ENCODE results near the gene SOX21. TPM values are rescaled to one million over a fixed set of nuclear protein-coding genes. Genes with fewer than 3 reads are reported as not detected.

SOX21 gene
- polyA plus RNA-seq, 2 of the 4 experiments (the other 2 are of a cell fraction), result 0.62 to 6.9 TPM

DNA sequence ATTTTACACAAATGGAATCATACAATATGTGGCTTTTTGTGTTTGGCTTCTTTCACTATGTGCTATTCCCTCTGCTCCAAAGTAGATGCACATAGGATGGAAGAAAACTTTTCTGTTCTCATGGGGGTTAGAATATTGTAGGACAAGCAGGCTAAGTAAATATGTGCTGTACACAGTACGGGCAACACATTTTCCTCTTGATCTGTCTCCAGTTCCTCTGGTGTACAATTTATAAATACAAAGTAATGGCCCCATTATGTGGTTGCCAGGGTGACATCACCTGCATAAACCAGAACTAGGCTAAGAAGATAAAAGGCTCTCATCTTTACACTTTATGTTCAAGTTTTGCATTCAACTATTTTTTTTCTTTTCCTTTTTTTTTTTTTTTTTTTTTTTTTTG, 41.0 kb upstream of the SOX21 start:
- POLR2A ChIA-PET, result no interaction called here

DNA sequence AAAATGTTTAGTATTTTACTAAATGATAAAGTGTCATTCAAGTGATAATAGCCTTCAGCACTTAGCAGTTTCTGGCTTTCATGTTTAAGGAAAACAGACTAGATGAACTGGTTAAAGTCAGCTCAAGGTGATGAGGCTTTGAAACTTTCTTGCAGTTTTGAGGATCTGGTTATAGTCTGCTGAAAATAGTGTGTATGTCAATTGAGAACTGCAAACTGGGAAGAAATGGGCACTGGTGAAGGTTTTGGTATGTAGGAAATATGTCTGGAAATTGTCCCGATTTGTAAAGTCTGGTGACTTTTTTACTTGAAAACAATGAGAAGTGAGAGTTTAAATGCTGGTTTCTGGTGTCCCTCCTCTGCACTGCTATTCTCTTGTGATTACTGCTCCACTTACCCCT, 36.8 kb upstream of the SOX21 start:
- Histone ChIP-seq H3K4me1 (no peaks in the 10 kb centered on the region), H3K27ac (no peak overlapping the region), H3K4me3 (no peak overlapping the region), H3K9me3 (no peaks in the 10 kb centered on the region), H3K4me2 (no peak overlapping the region)
- ChIA-PET POLR2A (no interaction called here), CTCF (no interaction called here)
- DNase-seq (ENCODE audit: low read depth in 1 of 2, low spot score in 1 of 2), result no peak
- no peak for FAIRE-seq
- no peak for ATAC-seq
- TF ChIP-seq KDM5A (IDR thresholded peaks at IDR 0.05) (no peak), RAD21 (conservative IDR thresholded peaks at IDR 0.05 in 1 of 2, IDR thresholded peaks at IDR 0.05 in 1 of 2) (no peak), SMC3 (IDR thresholded peaks at IDR 0.05) (no peak), ZSCAN20 (CRISPR knock-in tag; IDR thresholded peaks at IDR 0.05) (no peak), KDM1A (IDR thresholded peaks at IDR 0.05; ENCODE audit: low read depth) (no peak), MAZ (IDR thresholded peaks at IDR 0.05; ENCODE audit: borderline replicate concordance, low read depth, low read length) (no peak), NFE2L2 (conservative IDR thresholded peaks at IDR 0.05; ENCODE audit: low read length) (no peak), CHD2 (IDR thresholded peaks at IDR 0.05; ENCODE audit: low read length, partially characterized antibody) (no peak), CBX8 (IDR thresholded peaks at IDR 0.05) (no peak), ZFP36 (IDR thresholded peaks at IDR 0.05; ENCODE audit: borderline replicate concordance, partially characterized antibody) (no peak), HOXB5 (CRISPR knock-in tag; IDR thresholded peaks at IDR 0.05) (no peak), POLR2A (IDR thresholded peaks at IDR 0.05; ENCODE audit: low read length) (no peak), FOSB (CRISPR knock-in tag; IDR thresholded peaks at IDR 0.05) (no peak)
- TF ChIP-seq, protein P1, sequence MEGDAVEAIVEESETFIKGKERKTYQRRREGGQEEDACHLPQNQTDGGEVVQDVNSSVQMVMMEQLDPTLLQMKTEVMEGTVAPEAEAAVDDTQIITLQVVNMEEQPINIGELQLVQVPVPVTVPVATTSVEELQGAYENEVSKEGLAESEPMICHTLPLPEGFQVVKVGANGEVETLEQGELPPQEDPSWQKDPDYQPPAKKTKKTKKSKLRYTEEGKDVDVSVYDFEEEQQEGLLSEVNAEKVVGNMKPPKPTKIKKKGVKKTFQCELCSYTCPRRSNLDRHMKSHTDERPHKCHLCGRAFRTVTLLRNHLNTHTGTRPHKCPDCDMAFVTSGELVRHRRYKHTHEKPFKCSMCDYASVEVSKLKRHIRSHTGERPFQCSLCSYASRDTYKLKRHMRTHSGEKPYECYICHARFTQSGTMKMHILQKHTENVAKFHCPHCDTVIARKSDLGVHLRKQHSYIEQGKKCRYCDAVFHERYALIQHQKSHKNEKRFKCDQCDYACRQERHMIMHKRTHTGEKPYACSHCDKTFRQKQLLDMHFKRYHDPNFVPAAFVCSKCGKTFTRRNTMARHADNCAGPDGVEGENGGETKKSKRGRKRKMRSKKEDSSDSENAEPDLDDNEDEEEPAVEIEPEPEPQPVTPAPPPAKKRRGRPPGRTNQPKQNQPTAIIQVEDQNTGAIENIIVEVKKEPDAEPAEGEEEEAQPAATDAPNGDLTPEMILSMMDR (IDR thresholded peaks at IDR 0.05), result no peak
- TF ChIP-seq, protein P2, sequence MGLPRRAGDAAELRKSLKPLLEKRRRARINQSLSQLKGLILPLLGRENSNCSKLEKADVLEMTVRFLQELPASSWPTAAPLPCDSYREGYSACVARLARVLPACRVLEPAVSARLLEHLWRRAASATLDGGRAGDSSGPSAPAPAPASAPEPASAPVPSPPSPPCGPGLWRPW (IDR thresholded peaks at IDR 0.05), result no peak
- TF ChIP-seq, protein P3, sequence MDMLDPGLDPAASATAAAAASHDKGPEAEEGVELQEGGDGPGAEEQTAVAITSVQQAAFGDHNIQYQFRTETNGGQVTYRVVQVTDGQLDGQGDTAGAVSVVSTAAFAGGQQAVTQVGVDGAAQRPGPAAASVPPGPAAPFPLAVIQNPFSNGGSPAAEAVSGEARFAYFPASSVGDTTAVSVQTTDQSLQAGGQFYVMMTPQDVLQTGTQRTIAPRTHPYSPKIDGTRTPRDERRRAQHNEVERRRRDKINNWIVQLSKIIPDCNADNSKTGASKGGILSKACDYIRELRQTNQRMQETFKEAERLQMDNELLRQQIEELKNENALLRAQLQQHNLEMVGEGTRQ (IDR thresholded peaks at IDR 0.05), result no peak
- TF ChIP-seq, protein P4, sequence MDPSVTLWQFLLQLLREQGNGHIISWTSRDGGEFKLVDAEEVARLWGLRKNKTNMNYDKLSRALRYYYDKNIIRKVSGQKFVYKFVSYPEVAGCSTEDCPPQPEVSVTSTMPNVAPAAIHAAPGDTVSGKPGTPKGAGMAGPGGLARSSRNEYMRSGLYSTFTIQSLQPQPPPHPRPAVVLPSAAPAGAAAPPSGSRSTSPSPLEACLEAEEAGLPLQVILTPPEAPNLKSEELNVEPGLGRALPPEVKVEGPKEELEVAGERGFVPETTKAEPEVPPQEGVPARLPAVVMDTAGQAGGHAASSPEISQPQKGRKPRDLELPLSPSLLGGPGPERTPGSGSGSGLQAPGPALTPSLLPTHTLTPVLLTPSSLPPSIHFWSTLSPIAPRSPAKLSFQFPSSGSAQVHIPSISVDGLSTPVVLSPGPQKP (IDR thresholded peaks at IDR 0.05; ENCODE audit: low read depth, low read length), result no peak
- TF ChIP-seq, protein P5, sequence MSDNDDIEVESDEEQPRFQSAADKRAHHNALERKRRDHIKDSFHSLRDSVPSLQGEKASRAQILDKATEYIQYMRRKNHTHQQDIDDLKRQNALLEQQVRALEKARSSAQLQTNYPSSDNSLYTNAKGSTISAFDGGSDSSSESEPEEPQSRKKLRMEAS (IDR thresholded peaks at IDR 0.05), result no peak
- WGBS (ENCODE audit: missing lambda C conversion rate), result 3% methylated on average over 1 of the region's 1 CpG

More for the DNA sequence above, 41.0 kb upstream of the SOX21 start:
- Histone ChIP-seq H3K4me2 (no peak overlapping the region), H3K27ac (no peak overlapping the region), H3K4me3 (no peak overlapping the region), H3K4me1 (no peaks in the 10 kb centered on the region), H3K9me3 (no peaks in the 10 kb centered on the region)
- no peak for TF ChIP-seq CHD2 (IDR thresholded peaks at IDR 0.05; ENCODE audit: low read length, partially characterized antibody)
- TF ChIP-seq ZFP36 (IDR thresholded peaks at IDR 0.05; ENCODE audit: borderline replicate concordance, partially characterized antibody), result no peak
- TF ChIP-seq, protein P6, sequence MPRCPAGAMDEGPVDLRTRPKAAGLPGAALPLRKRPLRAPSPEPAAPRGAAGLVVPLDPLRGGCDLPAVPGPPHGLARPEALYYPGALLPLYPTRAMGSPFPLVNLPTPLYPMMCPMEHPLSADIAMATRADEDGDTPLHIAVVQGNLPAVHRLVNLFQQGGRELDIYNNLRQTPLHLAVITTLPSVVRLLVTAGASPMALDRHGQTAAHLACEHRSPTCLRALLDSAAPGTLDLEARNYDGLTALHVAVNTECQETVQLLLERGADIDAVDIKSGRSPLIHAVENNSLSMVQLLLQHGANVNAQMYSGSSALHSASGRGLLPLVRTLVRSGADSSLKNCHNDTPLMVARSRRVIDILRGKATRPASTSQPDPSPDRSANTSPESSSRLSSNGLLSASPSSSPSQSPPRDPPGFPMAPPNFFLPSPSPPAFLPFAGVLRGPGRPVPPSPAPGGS (IDR thresholded peaks at IDR 0.05), result no peak
- TF ChIP-seq, protein P1 (IDR thresholded peaks at IDR 0.05), result no peak
- TF ChIP-seq NPAS2 (CRISPR knock-in tag; IDR thresholded peaks at IDR 0.05; ENCODE audit: borderline replicate concordance), result no peak
- TF ChIP-seq EHMT2 (IDR thresholded peaks at IDR 0.05; ENCODE audit: low read depth), result no peak
- TF ChIP-seq RNF2 (IDR thresholded peaks at IDR 0.05; ENCODE audit: borderline replicate concordance, low read depth), result no peak
- TF ChIP-seq HEYL (CRISPR knock-in tag; IDR thresholded peaks at IDR 0.05), result no peak
- TF ChIP-seq, protein P7, sequence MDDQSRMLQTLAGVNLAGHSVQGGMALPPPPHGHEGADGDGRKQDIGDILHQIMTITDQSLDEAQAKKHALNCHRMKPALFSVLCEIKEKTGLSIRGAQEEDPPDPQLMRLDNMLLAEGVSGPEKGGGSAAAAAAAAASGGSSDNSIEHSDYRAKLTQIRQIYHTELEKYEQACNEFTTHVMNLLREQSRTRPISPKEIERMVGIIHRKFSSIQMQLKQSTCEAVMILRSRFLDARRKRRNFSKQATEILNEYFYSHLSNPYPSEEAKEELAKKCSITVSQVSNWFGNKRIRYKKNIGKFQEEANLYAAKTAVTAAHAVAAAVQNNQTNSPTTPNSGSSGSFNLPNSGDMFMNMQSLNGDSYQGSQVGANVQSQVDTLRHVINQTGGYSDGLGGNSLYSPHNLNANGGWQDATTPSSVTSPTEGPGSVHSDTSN (IDR thresholded peaks at IDR 0.05), result no peak
- TF ChIP-seq, protein P8, sequence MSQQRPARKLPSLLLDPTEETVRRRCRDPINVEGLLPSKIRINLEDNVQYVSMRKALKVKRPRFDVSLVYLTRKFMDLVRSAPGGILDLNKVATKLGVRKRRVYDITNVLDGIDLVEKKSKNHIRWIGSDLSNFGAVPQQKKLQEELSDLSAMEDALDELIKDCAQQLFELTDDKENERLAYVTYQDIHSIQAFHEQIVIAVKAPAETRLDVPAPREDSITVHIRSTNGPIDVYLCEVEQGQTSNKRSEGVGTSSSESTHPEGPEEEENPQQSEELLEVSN (IDR thresholded peaks at IDR 0.05; ENCODE audit: borderline replicate concordance, low read depth), result no peak
- no peak for TF ChIP-seq BHLHE40 (IDR thresholded peaks at IDR 0.05; ENCODE audit: low read depth, low read length)
- TF ChIP-seq NR3C1 (IDR thresholded peaks at IDR 0.05), result no peak
- no peak for TF ChIP-seq JUN (IDR thresholded peaks at IDR 0.05)
- FAIRE-seq (no peak), ATAC-seq (no peak), DNase-seq (ENCODE audit: low read depth in 1 of 2, low spot score in 1 of 2) (no peak)
- WGBS (ENCODE audit: missing lambda C conversion rate), result 89% methylated on average over 1 of the region's 1 CpG
- CTCF ChIA-PET, result no interaction called here

Data from A549 (cell line).